ENCODE results near the gene SNCB. TPM values are rescaled to one million over a fixed set of nuclear protein-coding genes. Genes with fewer than 3 reads are reported as not detected.

Gene SNCB
- total RNA-seq, 2 donors from 2014 or later = not detected

DNA sequence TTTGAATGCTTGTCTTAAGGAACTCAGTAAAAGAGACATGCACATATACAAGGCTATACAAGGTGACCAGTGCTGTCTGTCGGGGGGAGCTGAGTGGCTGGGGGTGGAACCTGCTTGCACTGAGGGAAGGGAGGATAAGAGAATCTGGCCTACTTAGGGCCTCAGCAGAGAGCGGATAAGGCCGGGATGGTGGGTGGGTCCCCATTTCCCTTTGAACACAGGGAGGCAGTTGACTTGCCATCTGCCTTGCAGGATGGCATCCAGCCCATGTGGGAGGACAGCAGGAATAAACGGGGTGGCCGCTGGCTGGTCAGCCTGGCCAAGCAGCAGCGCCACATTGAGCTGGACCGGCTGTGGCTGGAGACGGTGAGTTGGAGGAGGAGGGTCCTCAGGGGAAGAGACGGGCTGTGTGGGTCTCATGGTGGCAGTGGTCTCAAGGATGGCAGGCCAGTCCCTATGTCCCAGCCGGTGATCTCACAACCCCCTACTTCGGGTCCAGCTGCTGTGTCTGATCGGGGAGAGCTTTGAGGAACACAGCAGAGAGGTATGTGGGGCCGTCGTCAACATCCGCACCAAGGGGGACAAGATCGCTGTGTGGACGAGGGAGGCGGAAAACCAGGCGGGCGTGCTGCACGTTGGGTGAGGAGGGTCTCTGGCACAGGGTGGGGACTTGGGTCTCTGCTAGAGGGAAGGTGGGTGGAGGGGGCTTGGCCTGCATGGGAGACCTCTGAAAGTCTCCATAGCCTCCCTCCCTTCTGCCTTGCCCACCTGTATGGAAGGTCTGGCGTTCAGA lies 14.7 kb upstream of the SNCB start:
- Mint-ChIP-seq H3K9me3 (no peaks in the 10 kb centered on the region), H3K27me3 (no peaks in the 10 kb centered on the region), H3K36me3 (no peaks in the 10 kb centered on the region), H3K27ac (peak overlapping the region in 1 of 2 donors; percentile 91), H3K4me3 (no peak overlapping the region), H3K4me1 (ENCODE audit: low read depth in 2 of 2) (peaks cover 21 to 27% of the 10 kb centered on the region in 2 donors)
- no peak for ATAC-seq
- DNase-seq (ENCODE audit: low spot score) = no peak

DNA sequence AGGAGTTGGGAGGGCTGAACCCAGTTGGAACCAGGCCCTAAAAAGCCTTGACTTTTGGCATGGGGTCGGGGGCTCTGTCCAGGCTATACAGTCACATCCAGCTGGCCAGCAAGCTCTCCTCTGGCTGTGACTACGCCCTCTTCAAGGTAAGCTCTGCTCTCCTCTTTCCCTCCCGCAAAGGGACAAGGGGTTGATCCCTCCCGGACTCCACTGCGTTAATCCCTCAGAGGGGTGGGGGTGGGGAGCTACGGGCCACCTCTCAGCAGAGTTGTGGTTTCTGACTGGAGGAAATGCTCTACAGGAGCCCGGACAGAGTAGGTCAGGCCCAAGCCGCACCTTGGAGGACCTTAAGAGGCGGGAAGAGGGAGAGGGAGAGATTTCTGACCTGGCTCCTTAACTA lies 14.0 kb upstream of the SNCB start:
- DNase-seq (ENCODE audit: low spot score) = no peak
- Mint-ChIP-seq H3K27me3 (no peaks in the 10 kb centered on the region), H3K4me3 (no peak overlapping the region), H3K36me3 (no peaks in the 10 kb centered on the region), H3K9me3 (no peaks in the 10 kb centered on the region), H3K4me1 (ENCODE audit: low read depth in 2 of 2) (peaks cover 17 to 22% of the 10 kb centered on the region in 2 donors), H3K27ac (no peak overlapping the region)
- ATAC-seq = no peak

DNA sequence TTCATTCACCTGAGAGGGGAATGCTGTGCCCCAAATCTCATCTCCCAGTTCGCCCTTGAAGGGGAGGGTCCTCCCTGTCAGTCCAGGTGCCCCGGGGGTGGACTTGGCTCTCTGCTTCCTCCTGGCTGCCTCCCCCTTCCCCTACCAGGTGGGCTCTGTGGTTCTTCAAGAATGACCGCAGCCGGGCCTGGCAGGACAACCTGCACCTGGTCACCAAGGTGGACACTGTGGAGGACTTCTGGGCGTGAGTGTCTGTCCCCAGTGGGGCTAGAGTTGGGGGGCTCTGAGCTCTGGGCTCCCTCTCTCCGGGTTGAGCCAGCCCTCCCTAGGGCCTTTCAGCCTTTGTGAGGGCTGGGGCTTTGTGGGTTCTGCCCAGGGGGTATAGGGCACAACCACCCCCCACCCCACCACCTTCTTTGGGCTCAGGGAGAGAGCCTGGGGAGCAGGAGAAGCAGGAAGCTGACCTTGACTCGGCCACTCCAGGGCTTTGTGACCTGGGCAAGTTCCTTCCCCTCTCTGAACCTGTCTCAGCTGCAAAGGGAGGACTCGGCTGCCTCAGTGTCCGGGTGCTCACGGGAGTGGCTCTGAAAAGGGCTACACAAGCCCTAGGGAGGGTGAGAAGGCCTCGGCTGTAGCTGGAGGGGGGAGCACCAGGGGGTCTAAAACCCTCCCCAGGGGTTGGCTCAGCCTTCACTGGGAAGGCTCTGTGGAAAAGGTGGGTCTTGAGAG lies 13.3 kb upstream of the SNCB start:
- Mint-ChIP-seq H3K36me3 (no peaks in the 10 kb centered on the region), H3K9me3 (no peaks in the 10 kb centered on the region), H3K27me3 (no peaks in the 10 kb centered on the region), H3K4me3 (no peak overlapping the region), H3K27ac (no peak overlapping the region), H3K4me1 (ENCODE audit: low read depth in 2 of 2) (peaks cover 10 to 16% of the 10 kb centered on the region in 2 donors)
- no peak for DNase-seq (ENCODE audit: low spot score)
- ATAC-seq = no peak

DNA sequence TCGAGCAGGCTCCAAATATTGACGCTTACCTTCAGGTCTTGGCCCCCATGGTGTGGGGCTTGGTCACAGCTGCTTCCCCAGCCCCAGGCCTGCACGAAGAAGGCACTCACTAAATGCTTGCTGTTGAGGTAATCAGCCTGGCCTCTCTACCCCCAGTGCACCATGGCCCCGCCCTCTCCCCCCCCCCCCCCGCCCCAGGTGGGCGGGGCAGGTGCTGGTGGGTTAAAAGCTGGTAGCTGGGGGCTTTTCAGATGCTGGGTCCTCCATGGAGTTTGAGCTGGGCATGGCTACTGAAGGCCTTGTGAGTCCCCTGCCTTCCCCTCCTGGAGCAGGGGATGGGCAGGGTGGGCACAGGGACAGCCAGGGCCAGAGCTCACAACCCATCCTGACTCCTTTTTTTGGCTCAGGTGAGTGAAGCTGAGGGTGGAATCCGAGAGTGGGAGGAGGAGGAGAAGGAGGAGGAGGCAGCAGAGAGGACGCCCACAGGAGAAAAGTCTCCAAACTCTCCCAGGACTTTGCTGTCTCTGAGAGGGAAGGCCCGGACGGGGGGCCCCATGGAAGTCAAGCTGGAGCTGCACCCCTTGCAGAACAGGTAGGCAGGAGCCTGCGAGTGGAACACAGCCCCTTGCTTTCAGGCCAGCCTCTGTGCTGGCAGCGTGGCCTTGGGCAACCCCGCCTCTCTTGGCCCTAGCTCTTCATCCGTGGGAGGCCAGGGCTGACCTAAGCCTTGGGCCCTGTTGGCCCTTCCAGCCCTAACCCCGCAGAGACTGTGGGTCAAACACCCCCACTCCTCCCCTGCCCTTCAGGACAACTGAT lies 12.5 kb upstream of the SNCB start:
- H3K4me1 Mint-ChIP-seq (ENCODE audit: low read depth in 2 of 2) = peaks cover 6 to 12% of the 10 kb centered on the region in 2 donors
- no peak overlapping the region for H3K27ac Mint-ChIP-seq
- H3K27me3 Mint-ChIP-seq = peaks cover 0 to 5% of the 10 kb centered on the region in 2 donors
- ATAC-seq (no peak), DNase-seq (ENCODE audit: low spot score) (no peak)
- H3K4me3 Mint-ChIP-seq = no peak overlapping the region
- no peaks in the 10 kb centered on the region for H3K9me3 Mint-ChIP-seq
- H3K36me3 Mint-ChIP-seq = no peaks in the 10 kb centered on the region

DNA sequence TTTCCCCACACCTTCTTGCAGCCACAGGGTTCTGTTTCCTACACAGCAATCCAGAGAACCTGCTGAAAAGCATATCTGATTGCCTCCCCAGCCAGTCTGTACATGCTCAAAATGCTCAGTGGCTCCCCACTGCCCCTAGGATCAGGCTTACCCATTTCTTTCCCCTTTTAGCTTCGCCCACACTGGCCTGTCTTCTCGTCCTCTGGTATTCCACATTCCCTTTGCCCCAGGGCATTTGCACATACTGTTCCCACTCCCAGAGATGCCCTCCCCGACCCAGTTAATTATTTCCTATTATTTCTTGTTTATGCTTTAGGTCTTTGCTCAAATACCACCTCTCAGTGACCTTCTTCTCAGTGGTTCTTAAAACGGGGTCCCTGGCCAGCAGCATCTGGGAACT lies 10.3 kb upstream of the SNCB start:
- no peaks in the 10 kb centered on the region for H3K4me1 Mint-ChIP-seq (ENCODE audit: low read depth in 2 of 2)
- H3K36me3 Mint-ChIP-seq = no peaks in the 10 kb centered on the region
- H3K27me3 Mint-ChIP-seq = peaks cover 0 to 7% of the 10 kb centered on the region in 2 donors
- H3K9me3 Mint-ChIP-seq = no peaks in the 10 kb centered on the region
- no peak overlapping the region for H3K4me3 Mint-ChIP-seq
- DNase-seq (ENCODE audit: low spot score) (no peak), ATAC-seq (no peak)
- H3K27ac Mint-ChIP-seq = no peak overlapping the region

DNA sequence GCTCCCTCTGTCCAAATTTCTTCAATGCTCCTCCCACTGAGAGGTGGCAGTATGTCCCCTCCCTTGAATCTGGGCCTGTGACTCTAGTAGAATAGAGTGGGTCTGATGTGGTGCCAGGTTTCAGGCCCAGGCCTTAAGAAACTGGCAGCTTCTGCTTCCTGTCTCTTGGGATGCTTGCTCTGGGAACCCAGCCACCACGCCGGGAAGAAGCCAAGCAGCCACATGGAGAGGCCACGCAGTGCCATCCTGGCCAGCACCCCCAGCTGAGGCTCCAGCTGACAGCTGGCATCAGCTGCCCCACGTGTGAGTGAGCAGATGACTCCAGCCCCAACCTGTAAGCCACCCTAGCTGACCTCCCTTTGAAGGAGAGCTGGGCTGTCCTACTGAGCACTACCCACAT lies 9.6 kb upstream of the SNCB start:
- Mint-ChIP-seq H3K27me3 (peaks cover 5 to 12% of the 10 kb centered on the region in 2 donors), H3K36me3 (no peaks in the 10 kb centered on the region), H3K4me1 (ENCODE audit: low read depth in 2 of 2) (peaks cover 0 to 4% of the 10 kb centered on the region in 2 donors), H3K4me3 (no peak overlapping the region), H3K27ac (no peak overlapping the region), H3K9me3 (peaks cover 4% of the 10 kb centered on the region)
- DNase-seq (ENCODE audit: low spot score) (no peak), ATAC-seq (no peak)

DNA sequence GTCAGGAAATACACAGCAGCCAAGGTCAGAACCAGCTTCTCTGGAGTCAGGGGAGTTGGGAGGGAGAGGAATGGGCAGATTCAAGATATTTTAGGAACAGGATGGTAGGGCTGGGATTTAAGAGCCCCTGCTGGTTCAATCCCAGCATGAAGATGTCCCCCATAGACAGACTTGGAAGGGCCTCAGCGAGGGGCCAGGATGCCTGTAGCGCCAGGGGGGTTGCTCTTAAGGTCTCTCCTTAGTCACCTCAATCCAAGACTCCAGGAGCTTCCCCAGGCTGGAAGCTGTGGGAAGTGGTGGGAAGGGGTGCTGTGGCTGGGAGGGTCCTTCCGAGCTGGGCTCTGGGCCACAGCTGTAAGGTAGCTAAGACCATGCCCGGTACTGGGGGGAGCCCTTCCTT lies 8.9 kb upstream of the SNCB start:
- ATAC-seq = no peak
- H3K4me3 Mint-ChIP-seq = no peak overlapping the region
- peaks cover 11 to 15% of the 10 kb centered on the region in 2 donors for H3K27me3 Mint-ChIP-seq
- DNase-seq (ENCODE audit: low spot score) = no peak
- no peak overlapping the region for H3K27ac Mint-ChIP-seq
- H3K36me3 Mint-ChIP-seq = no peaks in the 10 kb centered on the region
- peaks cover 0 to 5% of the 10 kb centered on the region in 2 donors for H3K4me1 Mint-ChIP-seq (ENCODE audit: low read depth in 2 of 2)
- H3K9me3 Mint-ChIP-seq = peaks cover 5% of the 10 kb centered on the region

DNA sequence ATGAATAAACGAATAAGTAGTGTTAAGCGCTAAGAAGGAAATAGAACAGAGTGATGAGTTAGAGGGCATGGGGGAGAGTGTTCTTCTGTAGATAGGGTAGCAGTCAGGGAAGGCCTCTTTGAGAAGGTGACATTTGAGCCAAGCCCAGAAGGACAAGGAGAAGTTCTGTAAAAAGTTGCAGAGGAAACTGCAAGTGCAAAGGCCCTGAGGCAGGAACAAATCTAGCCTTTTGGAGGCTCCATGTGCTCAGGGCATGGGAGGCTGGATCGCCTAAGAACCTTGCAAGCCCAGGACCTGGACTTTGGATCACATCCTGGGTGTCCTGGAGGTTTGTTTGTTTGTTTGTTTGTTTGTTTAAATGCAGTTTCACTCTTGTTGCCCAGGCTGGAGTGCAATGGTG lies 8.1 kb upstream of the SNCB start:
- Mint-ChIP-seq H3K4me3 (no peak overlapping the region), H3K4me1 (ENCODE audit: low read depth in 2 of 2) (peaks cover 3 to 5% of the 10 kb centered on the region in 2 donors), H3K27ac (no peak overlapping the region), H3K36me3 (no peaks in the 10 kb centered on the region), H3K27me3 (peaks cover 19 to 23% of the 10 kb centered on the region in 2 donors), H3K9me3 (peaks cover 5% of the 10 kb centered on the region)
- ATAC-seq (no peak), DNase-seq (ENCODE audit: low spot score) (no peak)

DNA sequence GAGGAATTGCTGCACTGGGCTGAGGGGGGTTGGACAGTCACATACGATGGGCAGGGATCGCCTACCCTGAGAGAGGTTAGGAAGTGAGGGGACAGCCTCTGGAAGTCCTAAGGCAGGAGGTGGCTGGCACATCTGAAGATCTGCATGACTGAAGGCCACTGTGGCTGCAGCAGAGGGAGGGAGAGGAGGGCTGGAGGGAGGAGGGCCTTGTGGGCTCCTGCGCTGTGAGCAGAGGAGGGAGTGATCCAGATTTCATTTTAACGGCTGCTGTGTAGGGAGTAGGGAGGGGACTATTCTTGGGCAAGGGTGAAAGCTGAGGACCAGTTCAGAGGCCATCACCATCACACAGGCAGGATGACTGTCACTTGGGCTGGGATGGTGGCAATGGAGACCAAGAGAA lies 7.2 kb upstream of the SNCB start:
- Mint-ChIP-seq H3K27ac (no peak overlapping the region), H3K4me3 (no peak overlapping the region), H3K36me3 (no peaks in the 10 kb centered on the region), H3K27me3 (peaks cover 24 to 28% of the 10 kb centered on the region in 2 donors), H3K9me3 (peaks cover 5% of the 10 kb centered on the region), H3K4me1 (ENCODE audit: low read depth in 2 of 2) (peaks cover 4 to 5% of the 10 kb centered on the region in 2 donors)
- ATAC-seq (no peak), DNase-seq (ENCODE audit: low spot score) (no peak)

DNA sequence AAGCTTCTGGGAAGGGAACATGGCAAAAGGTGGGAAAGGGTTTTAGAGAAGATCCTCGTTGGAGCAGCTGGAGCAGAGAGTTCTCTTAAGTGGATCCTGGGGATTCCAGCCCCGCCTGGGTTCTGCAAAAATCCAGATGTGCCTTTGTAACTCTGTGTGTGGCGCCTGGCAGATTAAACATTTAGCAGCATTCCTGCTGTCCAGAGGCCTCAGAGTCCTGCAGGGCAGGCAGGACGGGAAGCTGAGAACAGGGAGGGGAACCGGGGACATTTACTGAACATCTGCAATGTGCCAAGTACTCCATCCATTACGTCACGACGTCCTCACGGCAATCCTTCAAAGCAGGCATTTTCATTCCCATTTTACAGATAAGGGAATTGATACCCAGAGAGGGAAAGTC lies 6.1 kb upstream of the SNCB start:
- Mint-ChIP-seq H3K4me3 (no peak overlapping the region), H3K27me3 (peaks cover 26 to 39% of the 10 kb centered on the region in 2 donors), H3K36me3 (no peaks in the 10 kb centered on the region), H3K9me3 (peaks cover 5% of the 10 kb centered on the region), H3K4me1 (ENCODE audit: low read depth in 2 of 2) (peaks cover 4 to 5% of the 10 kb centered on the region in 2 donors), H3K27ac (no peak overlapping the region)
- ATAC-seq (no peak), DNase-seq (ENCODE audit: low spot score) (no peak)

DNA sequence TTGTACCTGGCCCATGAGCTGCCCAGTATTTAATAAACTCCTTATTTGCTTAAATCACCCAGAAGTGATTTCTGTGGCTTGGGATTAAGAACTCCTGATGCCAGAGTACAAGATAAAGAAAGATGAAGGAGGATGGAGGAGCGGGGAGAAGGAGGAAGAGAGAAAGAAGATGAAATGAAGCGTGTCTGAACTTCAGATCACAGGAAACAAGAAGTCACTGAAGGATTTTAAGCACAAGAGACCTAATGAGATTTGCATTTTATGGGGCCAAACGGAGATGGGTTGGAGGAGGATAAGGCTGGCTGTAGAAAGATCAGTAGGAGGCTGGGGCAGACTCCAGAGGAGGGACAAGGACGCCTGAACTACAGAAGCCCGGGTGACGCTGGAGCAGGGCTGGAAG lies 3.3 kb upstream of the SNCB start:
- DNase-seq (ENCODE audit: low spot score) (no peak), ATAC-seq (no peak)
- no peak overlapping the region for H3K4me3 Mint-ChIP-seq
- H3K27ac Mint-ChIP-seq = no peak overlapping the region
- H3K9me3 Mint-ChIP-seq = peaks cover 5% of the 10 kb centered on the region
- H3K27me3 Mint-ChIP-seq = peaks cover 36 to 56% of the 10 kb centered on the region in 2 donors
- H3K4me1 Mint-ChIP-seq (ENCODE audit: low read depth in 2 of 2) = peaks cover 9 to 12% of the 10 kb centered on the region in 2 donors
- no peaks in the 10 kb centered on the region for H3K36me3 Mint-ChIP-seq

DNA sequence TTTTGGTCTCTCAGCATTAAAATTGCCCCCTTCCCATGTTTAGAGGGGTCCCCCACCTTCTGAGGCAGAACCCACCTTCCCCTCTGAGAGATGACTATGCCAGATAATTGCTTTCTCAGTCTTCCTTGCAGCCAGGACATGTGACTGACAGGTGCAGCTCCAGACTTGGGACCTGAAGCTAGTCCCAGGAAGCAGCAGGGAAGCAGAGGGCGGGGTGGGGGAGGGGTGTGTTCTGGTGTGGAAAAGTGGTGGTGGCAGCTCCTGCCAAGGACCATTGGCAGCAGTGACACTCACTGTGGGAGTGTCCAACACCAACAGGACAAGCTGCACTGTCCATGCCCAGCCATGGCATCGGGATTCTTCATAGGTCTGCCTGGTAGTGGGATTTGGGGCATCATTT lies 2.4 kb upstream of the SNCB start:
- H3K9me3 Mint-ChIP-seq = peaks cover 5% of the 10 kb centered on the region
- no peak overlapping the region for H3K27ac Mint-ChIP-seq
- peaks cover 36 to 64% of the 10 kb centered on the region in 2 donors for H3K27me3 Mint-ChIP-seq
- DNase-seq (ENCODE audit: low spot score) = no peak
- no peaks in the 10 kb centered on the region for H3K36me3 Mint-ChIP-seq
- ATAC-seq = no peak
- peaks cover 9 to 15% of the 10 kb centered on the region in 2 donors for H3K4me1 Mint-ChIP-seq (ENCODE audit: low read depth in 2 of 2)
- no peak overlapping the region for H3K4me3 Mint-ChIP-seq

DNA sequence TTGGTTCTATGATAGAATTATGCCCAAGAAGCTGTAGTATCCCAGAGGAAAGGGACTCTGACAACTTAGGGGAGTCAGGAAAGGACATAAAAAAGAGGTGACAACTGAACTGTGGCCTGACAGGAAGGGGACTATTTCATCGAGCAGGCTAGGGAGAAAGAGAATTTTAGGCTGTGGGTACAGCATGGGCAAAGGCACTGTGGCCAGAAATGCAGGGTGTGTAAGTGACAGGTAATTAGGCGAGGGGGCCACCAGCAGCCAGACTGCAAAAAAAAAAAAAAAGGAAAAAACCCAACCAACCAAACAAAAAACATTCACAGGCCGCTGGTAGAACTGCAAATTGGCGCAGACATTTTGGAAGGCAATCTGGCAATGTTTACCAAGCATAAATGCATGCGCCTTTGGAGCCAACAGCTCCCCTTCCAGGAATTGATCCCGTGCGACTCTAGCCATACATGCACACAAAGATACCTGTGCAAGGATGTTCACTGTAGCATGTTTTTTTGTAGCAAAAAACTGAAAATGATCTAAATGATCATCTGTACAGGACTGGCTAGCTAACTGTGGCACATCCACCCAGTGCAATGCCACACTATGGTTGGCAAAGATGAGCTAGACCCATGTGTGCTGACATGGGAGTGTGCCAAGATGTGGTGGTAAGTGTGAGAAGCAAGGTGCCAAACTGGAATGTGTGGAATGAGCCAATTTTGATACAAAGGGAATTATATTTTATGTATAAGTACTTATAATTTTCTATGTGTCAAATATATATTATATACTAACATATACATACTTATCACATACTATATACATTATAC lies 1.3 kb upstream of the SNCB start:
- ATAC-seq (no peak), DNase-seq (ENCODE audit: low spot score) (no peak)
- H3K4me3 Mint-ChIP-seq = no peak overlapping the region
- peaks cover 45 to 67% of the 10 kb centered on the region in 2 donors for H3K27me3 Mint-ChIP-seq
- peaks cover 9 to 17% of the 10 kb centered on the region in 2 donors for H3K4me1 Mint-ChIP-seq (ENCODE audit: low read depth in 2 of 2)
- no peaks in the 10 kb centered on the region for H3K36me3 Mint-ChIP-seq
- no peak overlapping the region for H3K27ac Mint-ChIP-seq
- H3K9me3 Mint-ChIP-seq = peaks cover 5% of the 10 kb centered on the region
